GM19023 (cell line): ENCODE data around the gene KCNJ1.
A peak's percentile ranks its signal among the peaks of the same experiment; 100 is the strongest.

ENCODE experiments used
- ATAC-seq: cut with Tn5 transposase; IDR thresholded peaks from one replicate; pipeline ENCODE4 v1.9.1; 2021; ENCODE audit warnings: mild to moderate bottlenecking, moderate library complexity; ENCODE audit not compliant: unreplicated experiment

Gene KCNJ1

DNA sequence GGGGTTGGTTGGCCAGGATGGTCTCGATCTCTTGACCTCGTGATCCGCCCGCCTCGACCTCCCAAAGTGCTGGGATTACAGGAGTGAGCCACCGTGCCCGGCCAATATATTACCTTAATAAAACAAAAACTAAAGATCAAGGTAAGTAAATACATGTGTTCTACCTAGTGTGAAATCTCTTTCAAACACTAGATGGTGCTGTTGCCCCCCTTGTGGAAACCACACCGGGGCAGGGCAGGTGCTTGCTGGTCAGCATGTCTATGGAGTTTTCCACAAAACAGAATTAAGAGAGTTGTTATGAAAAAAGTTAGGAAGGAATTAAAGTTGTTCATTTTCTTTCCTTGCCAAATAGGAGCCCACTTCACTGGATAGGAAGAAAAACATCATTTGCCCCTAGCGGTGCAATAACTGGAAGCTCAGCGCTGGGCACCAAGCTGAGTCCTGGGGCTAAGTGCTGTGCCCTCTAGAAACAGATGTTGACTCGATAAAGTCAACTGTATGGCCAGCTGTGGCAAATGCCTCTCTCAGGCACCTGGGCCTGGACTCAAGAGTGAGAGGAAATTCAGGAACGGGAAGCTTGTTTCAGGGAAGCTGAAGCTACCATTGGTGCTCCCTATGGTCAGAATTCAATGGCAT lies 17.7 kb upstream of the KCNJ1 start:
- peak; percentile 74 for ATAC-seq

GRCh38 chr11:128884054-128884453 lies 17.0 kb upstream of the KCNJ1 start:
- no peak for ATAC-seq

- ATAC-seq = no peak
Measured at GRCh38 chr11:128882451-128882850, 15.4 kb upstream of the KCNJ1 start.

DNA sequence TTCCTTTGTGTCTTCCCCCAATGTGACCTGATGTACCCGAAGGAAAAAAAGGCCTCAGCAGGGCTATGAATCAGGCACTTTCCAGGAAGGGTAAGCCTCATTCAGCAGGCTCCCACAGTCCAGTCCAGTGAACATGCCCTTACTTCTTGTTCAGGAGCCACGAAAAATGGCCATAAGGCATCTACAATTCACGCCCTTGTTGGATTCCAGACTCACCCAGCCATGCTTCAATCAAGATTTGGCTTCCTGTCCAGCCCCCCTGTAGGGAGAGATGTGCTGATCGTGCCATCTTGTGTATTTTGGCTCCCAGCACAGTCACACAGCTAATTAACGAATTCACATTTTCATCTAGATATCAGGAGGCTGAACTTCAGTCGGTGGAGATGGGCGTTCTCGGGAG lies 14.1 kb upstream of the KCNJ1 start:
- no peak for ATAC-seq

DNA sequence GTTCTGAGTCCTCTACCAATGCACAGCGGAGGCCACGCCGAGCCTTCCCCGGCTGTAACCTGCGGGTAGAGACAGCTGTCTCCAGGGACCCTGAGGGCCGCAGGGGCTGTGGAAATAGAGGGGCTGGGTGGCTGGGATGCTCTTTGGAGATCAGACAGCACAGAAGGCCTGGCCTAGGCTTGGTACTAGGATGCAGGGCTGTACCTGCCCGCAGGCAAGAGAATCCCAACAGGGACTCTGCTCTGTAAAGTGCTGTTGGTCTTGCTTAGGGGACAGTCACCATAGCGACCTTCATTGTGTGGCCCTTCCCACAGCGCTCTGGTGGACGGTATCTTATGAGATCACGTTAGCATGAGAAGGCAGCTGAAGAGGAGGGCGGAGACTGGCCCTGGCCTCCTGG lies 12.7 kb upstream of the KCNJ1 start:
- no peak for ATAC-seq

GRCh38 chr11:128878455-128878854 lies 11.4 kb upstream of the KCNJ1 start:
- ATAC-seq = no peak

- no peak for ATAC-seq
Measured at GRCh38 chr11:128877726-128878125, 10.6 kb upstream of the KCNJ1 start.

DNA sequence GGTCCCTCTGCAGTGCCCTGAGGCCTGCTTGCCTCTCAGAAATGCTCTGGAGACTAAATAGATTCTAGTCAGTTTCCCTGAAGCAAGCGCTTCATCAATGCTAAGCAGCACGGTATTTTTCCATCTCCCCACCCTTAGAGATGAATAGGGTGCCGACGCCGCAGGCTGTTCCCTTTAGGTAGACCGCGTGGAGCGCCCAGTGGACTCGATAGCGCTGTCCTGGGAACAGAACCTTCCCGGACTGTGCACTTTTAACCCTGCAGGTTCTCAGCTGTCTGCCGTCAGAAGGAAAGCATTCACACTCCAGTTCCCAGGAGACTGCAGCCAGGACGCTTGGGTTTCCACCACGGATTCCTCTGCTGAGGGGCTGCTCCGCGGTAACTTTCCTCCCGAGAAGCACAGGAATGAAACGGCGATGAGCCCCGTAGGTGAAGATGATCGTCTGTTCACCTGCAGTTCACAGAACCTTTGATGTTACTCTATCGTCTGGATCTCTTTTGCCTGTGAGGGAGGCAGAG lies 9.1 kb upstream of the KCNJ1 start:
- ATAC-seq = no peak

- ATAC-seq = no peak
Measured at GRCh38 chr11:128874427-128874826, 7.3 kb upstream of the KCNJ1 start.

DNA sequence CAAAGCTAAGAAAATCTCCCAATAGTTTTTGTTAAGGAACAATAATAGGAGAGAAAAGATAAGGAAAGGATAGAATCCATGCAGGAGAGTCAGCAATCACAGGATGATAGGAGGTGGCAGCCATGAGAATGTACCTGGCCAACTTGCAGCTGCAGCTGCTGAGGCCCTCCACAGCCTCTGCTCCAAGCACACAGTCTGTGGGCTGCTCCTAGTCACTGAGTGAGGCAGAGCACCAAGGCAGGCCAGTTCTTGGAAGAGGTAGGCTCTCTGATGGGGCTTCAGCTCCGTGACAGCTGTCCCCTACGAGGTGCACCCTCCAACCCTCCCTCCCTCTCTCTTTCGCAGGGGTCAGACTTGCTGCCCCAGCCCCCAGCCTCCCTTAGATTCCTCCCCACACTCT lies 5.5 kb upstream of the KCNJ1 start:
- ATAC-seq = no peak

DNA sequence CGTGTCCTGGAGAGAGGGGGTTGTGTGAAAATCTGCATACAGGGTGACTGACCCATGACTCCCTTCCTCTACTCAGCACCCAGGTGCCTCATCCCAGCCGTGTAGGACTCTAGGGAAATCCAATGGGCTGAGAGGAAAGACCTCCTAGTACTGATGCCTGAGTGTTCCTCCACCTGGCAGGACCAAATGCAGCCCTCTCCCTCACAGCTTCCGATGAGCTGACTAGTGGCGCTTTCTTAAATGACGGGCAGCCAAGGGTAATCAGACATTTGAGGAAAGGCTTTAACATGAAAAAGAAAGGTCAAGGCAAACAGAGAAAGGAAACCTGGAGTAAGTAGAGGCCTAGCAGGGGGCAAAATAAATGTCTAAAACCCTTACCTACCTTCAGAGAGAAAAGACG lies 5.0 kb upstream of the KCNJ1 start:
- ATAC-seq = no peak

GRCh38 chr11:128871168-128871610 lies 4.1 kb upstream of the KCNJ1 start:
- no peak for ATAC-seq

DNA sequence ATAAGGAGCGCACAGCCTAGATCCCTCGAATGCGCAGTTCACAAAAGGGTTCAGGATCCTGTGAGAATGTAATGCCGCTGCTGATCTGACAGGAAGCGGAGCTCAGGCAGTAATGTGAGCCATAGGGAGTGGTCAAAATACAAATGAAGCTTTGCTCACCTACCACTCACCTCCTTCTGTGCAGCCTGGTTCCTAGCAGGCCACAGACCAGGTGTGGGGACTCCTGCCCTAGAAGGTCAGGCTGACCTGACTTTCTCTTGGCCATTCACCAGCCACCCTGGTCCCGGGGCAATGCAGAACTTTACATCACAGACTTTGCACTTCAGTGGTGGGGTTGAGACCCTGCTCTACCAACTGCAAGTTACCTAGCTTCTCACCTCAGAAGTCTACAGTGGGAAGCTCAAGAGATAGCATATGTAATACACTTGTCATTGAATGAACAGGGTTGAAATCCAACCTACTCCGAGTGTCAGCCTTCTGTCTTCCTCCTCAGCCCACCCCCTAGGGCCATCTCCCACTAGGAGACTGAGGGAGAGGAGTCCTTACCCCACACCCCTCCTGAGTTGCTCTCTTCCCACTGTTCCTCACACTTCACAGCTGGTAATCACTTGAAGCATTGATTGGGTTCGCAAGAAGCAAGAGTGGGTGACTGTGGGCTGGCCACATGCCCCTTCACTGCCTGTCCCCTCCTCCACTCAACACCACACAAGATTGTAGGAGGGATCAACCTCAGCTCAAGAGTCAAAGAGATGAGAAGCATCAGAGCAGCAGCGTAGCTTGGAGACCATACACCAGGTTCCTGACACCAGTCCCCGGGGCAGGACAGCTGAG lies 2.0 kb upstream of the KCNJ1 start:
- ATAC-seq = no peak

DNA sequence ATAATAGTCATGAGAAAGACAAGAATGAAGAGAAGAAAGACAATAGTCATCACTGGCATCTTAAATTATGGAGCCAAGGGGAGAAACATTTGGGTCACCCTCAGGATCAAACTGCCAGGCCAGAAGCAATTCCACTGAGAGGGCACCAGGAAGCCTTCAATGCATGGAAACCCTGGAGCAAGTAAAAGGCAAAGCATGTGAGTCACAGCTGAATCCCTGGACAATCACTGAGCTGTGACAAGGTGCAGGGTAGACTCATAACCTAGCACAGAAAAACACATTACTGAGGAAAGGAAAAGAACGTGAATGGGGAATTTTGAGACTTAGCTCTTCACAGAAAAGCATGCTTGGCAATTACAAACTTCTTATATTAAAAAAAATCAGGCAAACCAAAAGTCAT lies 1.6 kb downstream of the KCNJ1 start:
- ATAC-seq = no peak

- no peak for ATAC-seq
Measured at GRCh38 chr11:128862908-128863660, 4.0 kb downstream of the KCNJ1 start.

DNA sequence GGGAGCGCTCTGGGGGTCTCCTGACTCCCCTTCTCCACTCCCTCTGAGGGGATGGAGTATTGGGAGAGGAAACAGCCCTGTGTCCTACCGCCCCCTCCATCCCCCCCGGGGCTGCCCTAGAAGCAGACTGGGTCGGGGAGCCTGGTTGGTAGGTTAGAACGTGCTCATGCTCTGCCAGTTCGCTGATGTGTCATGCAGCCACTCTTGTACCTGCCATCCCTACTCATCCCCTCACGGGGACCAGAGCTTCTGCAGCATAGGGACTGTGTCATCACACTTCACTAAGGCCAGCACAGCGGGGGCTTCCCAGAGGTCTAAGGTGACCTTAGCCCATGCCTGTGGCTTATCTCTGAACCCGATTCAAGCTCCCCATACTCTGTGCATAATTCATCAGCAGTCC lies 4.7 kb downstream of the KCNJ1 start:
- ATAC-seq = no peak

GRCh38 chr11:128860571-128861361 lies 6.3 kb downstream of the KCNJ1 start:
- no peak for ATAC-seq

DNA sequence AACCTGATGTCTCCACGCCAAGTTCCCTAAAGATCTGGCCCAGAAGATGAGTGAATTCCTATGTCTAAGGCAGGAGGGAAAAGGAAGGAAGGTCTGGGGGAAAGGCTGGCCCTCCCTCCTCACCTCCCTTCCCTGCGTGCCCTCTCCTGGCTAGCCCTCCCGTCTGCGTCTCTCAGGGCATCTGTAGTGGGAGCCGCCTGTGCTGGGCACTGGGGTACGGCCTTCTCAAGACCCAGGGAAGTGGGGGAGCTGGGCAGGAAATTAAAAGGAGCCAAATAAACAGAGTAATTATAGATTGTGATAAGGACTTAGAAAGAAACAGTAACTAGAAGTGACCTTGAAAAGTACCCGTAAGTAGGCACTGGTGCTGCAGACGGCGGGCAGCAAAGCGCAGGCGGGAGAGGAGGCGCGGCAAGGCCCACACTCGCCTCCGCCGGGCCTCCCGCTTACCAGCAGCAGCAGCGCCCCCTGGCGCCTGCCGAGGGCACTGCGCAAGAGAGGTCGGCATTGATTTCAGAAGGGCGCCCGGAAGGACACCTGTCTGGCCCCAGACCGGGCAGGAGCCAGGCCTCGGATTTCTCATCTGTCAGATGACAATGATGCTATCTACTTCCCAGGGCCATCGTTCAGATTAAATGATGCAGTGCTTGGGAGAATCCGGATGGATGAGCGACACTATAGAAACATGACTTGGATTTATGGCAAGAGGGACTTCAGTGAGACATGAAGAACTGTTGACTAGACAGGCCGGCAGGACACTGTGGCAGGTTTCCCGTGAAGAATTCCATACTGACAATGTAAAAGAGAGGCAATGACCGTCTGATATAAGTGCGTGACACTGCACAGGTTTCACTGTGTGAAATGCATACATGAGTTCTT lies 7.3 kb downstream of the KCNJ1 start:
- ATAC-seq = peak; percentile 86

- ATAC-seq = no peak
Measured at GRCh38 chr11:128857341-128857740, 9.8 kb downstream of the KCNJ1 start.

- no peak for ATAC-seq
Measured at GRCh38 chr11:128856241-128856640, 10.9 kb downstream of the KCNJ1 start.
